ENCODE data around the gene CNTN1. TPM values are rescaled to one million over a fixed set of nuclear protein-coding genes. Genes with fewer than 3 reads are reported as not detected.

Gene CNTN1
- total and polyA plus RNA-seq, 2 of the 8 experiments (the other 6 are each of a cell fraction or from before 2014, with no cell fraction given) = 7.2 to 21.8 TPM

DNA sequence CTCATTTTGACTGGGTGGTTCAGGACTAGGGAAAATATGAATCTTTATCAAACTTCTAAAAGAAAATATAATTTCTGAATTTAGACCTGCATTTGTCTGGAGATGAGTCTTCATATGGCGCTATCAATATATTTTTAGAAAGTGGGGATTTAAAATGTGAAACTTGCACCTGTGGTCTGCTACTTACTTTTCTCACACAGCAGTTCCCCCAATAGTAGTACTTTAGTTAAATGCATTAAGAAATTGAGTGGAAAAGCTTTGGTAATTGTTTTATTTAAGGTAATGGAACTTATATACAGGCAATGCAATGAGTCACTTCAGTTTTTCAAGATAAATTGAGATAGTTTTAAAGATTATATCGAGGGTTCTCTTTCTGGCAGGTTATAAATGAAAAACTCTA, 91.9 kb downstream of the CNTN1 start (continued):
- TF ChIP-seq CTCF (IDR thresholded peaks at IDR 0.05; ENCODE audit: control extremely low read depth in 1 of 3, insufficient read depth in 1 of 3, low read depth in 1 of 3, low read length in 3 of 3) (no peak), CREB1 (IDR thresholded peaks at IDR 0.05) (no peak)
- TF ChIP-seq, protein P1, sequence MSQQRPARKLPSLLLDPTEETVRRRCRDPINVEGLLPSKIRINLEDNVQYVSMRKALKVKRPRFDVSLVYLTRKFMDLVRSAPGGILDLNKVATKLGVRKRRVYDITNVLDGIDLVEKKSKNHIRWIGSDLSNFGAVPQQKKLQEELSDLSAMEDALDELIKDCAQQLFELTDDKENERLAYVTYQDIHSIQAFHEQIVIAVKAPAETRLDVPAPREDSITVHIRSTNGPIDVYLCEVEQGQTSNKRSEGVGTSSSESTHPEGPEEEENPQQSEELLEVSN (IDR thresholded peaks at IDR 0.05) = no peak

Data from H1 (cell line).